GM18508 (cell line): Measurements from ENCODE around the gene GIT1.

ENCODE experiments used
- ATAC-seq: cut with Tn5 transposase; IDR thresholded peaks from one replicate; pipeline ENCODE4 v1.9.1; 2021; ENCODE audit warnings: moderate number of reproducible peaks; ENCODE audit not compliant: insufficient read depth, unreplicated experiment

GIT1 gene

DNA sequence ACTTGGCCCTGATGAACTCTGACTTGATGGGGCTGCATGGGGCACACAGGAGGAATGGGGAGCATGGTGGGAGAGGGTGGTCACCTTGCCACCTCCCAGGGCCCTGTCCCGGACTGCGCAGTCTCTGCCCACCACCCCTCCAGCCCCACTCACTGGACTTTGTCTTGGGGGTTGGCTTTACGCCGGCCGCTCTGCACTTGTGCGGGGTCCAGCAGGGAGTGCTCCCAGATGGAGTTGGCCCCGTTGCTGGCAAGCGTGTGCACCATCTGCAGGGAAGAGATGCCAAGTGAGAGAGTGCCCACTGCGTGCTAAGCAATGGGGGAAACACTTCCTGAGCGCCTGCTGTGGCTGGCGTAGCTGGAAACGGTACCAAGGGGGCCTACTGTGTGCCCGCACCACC is 6.7 kb downstream of the GIT1 start:
- no peak for ATAC-seq

DNA sequence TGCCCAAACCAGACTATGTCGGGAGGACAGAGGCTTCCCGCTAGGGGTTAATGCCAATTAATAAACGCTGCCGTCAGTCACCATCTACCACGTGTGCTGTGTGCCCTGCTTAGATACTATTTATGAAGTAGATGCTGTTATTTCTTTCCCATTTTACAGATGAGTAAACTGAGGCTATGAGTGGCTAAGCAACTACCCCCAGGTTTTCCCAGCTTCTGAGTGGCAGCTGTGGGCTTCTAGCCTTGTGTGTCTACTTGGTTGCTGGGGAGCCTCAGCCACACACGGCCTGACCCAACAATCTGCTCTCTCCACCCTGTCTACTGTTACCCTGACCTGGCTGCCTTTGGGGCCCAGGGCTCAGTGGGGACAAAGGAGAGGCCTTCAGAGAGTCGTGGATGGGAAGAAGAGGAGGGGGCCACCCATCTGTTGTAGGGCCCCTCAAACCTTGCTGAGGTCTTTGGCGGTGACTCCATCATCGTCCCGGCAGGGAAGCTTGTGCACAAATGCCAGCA is 7.1 kb downstream of the GIT1 start:
- no peak for ATAC-seq

DNA sequence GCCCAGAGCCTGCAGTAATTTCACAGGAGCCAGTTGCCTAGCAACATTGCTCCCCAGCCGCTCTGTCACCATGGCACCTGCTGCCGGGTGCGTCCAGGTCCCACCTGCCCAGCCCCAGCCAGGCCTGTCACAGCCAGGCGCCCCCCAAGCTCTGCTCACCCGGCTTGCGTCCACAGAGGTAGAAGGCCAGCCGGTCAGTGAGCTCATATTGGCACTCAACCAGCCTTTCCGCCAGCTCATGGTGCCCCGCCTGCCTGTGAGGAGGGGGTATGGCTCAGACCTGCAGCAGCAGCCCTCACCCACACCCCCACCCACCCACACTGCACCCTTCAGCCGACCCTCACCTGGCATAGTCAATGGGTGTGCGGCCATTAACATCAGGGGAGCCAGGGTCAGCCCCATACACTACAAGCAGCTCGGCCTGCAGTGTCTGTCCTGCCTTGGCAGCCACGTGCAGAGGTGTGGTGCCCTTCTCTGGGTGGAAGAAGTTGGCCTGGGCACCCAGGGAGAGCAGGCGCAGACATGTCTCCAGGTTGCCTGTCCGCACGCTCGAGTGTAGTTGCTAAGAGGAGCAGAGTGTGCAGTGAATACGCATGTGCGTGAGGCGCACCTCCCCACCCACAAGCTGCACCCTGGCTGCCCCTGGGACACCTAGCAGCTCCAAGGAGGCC is 7.7 kb downstream of the GIT1 start:
- no peak for ATAC-seq

DNA sequence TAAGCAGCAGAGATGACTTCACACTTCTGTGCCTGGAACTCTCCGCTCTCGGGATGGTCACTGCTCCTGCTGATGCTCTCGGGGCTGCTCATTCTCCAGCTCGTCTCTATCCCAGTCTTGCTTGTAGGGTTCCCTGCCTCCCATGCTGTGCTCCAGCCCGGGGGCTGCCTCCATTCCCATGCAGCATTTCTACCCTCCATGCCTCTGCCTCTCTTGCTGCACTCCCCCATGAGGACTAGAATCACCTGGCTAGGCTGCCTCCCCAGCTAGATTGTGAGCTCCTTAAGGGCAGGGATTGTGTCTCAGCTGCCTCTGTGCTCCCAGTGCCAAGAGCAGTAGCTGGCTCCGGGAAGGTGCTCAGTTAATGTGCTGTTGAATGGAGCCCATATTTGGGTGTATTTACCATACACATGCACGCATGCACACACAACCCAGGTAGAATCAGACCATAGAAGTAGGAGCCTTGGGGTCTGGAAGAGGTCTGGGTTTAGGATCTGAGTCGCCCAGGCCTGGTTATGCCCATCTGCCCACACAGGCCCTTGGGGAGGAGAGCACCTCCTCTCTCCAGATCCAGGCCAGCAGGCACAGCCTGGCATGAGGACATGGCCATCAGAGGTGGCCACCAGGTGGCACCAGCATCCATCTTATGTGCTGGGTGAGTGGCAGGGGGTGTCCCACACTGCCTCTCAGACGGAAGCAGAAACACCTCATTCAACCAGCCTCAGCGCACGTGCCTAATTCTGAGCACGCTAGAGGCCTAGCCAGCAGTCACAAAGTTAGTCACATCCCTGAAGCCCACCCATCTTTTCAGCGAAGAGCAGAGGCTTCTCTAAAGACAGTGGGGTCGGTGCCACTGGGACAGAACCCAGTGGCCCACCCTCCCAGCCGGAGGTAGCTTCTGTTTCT is 9.3 kb downstream of the GIT1 start:
- no peak for ATAC-seq

DNA sequence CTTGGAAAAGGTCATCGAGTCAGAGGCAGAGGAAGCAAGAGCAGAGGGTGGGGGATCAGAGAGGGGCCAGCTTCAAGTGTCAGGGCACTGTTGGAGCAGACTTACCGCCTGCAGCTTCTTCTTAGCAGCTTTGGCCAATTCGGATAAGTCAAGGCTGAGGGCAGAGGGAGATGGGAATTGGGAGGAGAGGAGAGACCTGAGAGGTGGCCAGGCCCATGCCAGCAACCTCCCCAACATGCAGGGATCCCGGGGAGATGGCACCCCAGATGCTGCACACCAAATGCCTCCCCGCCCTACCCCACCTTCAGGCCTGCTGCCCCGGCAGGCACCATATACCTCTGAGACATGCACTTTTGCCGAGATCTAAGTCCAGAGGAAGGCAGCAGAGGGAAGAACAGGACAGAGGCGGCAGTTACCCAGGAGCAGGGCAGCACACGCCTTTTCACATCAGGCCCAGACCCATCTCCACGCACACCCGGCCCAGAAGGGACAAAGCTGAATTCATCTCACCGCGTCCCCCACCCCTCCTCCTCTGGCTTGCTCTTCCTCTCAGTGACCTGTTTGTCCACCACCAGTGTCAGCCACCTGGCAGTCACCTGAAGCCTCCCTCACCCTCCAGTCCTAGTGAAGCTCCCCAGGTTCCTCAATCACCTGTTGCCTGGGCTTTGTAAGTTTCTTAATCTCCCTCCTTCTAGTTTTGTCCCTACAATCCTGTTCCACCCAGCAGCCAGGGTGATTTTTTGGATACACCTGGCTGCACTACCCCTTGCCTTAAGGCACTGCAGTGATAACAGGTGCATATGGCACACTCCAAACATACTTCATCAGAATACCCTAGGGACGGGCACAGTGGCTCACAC is 10.6 kb downstream of the GIT1 start:
- no peak for ATAC-seq

DNA sequence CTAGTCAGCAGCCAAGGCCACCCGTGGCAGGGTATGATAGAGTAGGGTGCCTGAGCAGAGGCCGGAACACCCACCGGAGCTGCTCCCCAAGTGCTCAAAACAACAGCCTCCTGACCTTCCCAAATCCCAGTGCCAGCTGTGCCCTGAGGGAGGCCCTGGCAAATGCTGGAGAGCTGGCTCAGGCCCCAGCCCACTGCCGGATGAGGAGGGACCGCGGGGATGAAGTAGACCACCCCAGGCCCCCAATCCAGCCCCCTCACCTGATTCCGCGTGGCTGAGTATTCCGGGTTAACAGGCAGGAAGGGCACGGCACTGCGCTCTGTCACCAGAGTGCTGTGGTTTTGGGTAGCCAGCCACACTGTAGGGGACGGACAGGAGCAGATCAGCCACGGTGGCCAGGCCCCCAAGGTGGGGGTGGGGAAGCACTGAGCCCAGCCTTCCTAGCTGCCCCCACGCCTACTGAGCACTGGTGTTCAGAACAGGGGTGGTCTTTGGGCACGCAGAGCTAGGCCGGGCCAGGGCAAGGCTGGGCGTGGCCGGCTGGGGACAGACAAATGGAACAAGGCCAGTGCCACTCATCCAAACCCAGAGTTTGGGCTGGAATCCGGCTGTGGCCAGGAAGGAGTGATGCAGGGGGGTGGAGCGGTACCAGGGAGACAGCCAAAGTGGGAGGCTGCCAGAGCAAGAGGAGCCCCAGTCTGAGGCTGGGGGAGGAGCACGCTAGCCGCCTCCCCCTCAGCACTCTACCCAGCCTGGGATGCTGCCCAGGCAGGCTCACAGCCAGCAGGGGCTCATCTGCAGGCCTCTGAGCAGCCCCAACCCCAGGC is 11.8 kb downstream of the GIT1 start:
- no peak for ATAC-seq

DNA sequence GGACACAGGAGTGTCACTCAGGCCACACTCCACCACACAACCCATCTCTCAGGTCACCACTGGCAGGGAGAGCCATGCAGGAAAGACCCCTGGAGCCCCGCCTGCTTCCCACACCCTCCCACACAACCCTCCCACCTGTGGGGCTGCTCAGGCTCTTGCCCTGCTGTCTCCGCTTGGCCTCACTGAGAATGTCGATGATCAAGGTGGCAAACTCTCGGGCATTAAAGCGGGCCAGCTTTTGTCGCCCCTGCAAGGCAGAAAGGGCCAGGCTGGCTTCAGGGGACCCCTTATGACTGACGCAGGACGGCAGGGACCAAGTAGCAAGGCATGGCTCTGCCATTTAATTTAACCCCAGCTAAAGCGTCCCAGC is 12.5 kb downstream of the GIT1 start:
- ATAC-seq, result no peak

DNA sequence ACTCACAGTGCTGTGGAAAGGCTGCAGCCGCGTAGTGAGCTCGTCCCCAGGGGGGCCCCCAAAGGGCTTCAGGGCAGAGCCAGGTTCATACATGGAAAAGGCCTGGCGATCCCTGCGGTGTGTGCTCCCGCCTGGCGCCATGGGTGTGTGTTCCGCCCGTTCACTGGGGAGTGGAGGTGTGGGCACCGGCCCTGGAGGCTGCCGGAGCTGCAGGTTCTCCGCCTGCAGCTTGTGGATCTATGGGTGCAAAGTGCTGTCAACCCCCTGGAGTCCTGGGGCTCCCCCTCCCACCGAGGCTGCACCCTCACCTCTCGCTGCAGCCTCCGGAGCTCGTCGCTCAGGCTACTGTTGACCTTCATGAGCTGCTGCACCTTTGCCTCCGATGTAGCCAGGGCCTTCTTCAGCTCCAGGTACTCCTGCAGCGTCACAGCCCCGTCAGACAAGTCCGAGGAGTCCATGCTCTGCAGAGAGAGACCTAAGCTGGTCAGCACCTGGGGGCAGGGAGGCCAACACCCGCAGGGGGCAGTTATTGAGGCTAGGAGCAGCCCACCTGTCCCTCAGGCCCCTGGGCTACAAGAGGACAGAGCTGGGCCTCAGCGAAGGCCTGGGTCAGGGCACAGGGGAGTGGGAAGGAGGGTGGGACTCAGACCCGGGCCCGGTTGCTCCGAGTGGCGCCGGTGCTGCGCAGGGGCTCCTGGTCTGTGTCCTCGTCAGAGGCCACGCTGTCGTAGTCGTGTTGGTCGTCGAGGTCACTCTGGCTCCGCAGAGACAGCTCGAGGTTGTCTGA is 13.0 kb downstream of the GIT1 start:
- no peak for ATAC-seq

DNA sequence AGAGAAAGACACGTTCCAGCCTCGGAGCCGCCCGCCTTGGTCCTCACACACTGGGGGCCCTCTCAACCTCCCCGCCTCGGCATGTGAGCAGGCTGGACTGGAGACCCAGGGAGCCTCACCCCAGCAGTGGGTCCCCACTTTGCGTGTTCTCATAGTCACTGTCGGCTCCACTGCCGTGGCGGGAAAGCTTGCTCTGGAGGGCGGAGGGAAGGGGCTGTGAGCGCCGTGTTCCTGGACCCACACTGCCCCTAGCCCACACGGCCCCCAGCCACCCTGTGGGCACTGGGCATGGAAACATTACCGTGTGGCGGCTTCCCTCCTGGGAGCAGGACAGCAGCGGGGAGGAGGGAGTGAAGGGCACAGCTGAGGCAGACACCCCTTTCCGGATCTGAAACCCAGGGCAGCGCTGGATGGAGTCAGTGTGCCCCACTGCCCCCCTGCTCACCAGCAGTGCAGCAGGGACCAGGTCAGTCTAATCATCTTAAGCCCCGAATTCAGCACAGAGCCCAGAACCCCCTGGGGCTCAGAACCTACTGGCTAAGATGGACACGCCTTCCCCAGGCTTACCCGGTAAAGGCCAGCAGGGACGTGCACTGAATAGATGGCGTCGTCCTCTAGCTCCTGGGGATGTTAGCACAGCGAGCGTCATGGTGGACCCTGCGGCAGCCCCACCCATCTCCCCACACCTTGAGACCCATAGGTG is 13.8 kb downstream of the GIT1 start:
- ATAC-seq, result no peak

DNA sequence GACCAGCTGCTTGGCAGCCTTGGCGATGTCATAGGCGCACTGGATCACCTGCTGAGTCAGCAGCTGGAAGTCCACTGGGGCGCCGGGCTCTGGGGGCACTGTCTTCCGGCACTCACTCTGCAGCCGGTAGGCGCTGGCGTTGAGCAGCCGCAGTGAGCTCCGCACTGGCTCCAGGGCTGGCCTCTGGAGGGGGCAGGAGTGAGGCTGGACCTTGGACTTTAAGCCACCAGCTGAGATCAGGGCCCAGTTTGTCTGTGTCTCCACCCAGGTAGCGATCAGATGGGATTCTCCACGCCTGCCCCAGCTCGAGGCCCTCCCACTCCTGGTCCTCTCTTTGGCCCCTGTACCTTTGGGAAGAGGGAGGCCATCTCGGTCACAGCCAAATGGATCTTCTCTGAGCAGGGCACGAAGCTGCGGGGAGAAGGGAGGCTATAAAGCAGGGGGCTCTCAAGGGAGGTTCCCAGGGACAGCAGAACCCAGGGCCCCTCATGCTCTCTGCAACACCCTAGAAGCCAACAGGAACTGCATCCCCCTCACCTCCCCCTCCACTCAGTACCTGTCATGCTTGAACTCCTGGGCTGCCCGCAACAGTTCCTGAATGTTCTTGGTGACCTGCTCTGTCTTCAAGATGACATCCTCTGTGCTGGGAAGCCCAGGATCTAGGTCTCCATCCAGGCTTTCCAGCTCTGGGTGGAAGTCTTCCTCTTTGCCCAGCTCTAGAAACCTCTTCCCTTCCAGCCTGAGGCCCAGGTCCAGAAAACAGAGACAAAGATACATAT is 14.5 kb downstream of the GIT1 start:
- no peak for ATAC-seq

DNA sequence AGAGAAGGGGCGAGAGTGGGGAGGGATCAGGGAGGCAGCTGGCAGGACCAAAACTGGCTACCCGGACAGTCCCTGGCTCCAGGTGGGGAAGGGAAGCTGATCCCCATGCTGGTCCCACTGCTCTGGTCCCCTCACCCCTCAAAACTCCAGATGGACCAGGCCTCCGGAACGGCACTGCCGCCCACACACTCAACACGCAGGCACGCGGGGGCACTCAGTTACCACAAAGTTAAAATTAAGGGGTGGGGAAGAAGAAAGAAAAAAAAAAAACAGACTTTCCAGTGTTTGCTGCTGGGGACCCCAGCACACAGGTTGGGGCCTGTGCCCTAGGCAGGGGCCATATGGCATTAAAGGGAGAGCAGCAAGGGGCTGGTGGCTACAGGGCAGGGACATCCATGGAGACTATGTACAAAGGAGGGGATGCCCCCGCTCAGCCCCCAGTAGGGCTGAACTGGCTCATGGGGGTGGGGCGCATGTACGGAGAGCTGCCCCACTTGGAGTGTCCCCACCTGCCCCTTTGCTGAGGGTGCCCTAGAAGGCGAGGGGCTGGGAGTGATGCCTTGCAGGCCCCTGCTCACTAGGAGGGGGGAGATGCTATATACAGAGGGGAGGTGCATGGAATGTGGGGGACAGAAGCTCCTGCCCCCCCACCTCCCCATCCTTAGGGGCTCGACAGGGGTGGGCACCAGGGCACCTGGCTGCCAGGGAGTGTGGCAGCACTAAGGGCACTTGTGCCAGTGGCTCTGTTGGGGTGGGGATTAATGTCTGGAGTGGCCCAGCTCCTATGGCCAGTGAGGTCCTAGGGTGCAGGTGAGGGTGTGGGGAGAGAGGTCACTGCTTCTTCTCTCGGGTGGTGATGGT is 15.3 kb downstream of the GIT1 start:
- ATAC-seq, result no peak

DNA sequence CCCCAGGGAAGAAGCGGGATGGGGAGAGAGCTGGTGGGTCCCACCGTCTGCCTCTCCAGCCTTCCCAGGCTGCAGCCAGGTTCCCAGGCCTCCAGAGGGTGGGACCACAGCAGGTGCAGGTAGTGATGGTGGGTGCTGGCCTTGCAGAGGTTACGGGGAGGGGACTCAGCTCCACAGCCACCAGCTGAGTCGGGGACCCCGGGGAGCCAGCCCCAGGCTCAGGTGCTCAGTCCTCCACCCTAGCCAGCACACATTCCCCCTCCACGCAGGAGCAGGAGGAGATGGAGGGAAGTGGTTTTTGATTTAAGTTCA is 15.9 kb downstream of the GIT1 start:
- no peak for ATAC-seq

DNA sequence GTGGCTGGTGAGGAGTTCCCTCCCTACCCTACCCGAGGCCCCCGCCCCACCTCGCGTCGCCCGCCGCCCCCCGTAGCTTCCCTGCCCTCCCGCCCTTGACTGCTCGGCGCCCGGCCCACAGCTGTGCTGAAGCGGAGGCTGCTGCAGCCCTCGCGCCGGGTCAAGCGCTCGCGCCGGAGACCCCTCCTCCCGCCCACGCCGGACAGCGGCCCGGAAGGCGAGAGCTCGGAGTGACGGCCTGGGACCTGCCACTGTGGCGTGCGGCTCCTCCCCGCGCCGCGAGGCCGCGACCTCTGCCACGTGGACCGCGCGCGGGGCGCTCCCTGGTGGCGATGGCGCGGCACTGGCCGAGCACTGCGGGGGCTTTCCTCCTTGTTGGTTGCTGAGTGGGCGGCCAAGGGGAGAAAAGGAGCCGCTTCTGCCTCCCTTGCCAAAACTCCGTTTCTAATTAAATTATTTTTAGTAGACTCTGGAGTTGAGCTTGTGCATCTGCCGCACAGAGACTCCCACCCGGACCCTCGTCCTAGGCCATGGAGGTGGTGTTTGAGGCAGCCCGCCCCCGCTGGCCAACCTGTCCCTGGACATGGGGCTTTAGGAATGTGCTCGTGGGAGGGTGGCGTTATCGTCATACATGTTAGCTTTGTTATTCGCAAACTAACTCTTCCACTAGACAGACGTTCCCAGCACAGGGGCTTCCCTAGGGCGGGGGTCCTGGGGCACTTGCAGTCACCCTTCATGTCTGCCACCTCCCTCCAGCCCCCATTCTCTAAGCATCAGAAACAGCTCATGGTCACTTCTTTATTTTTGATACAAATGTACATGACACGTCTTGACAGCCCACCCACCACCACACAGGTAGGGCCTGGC is 16.5 kb downstream of the GIT1 start:
- ATAC-seq, result no peak

DNA sequence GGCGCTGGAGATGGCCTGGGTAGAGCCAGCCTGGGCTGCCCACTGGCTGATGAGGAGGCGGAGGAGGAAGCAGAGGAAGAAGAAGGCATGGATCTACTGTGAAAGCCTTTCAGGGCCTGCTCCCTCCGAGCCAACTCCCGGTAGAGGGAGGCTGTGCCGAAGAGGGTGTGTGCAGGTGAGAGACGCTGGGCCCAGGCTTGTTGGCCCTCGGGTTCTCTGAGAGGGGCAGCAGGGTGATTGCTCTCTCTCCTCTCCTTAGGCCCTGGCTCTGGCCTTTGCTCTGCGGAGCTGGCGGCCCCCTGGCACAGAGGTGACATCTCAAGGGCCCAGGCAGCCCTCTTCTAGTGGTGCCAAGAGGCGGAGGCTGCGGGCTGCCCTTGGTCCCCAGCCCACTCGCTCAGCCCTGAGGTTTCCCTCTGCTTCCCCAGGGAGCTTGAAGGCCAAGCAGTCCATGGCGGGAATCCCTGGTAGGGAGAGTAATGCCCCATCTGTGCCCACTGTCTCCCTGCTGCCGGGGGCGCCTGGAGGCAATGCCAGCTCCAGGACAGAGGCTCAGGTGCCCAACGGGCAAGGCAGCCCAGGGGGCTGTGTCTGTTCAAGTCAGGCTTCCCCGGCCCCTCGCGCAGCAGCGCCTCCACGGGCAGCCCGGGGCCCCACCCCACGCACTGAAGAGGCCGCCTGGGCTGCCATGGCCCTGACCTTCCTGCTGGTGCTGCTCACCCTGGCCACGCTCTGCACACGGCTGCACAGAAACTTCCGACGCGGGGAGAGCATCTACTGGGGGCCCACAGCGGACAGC is 17.4 kb downstream of the GIT1 start:
- no peak for ATAC-seq

DNA sequence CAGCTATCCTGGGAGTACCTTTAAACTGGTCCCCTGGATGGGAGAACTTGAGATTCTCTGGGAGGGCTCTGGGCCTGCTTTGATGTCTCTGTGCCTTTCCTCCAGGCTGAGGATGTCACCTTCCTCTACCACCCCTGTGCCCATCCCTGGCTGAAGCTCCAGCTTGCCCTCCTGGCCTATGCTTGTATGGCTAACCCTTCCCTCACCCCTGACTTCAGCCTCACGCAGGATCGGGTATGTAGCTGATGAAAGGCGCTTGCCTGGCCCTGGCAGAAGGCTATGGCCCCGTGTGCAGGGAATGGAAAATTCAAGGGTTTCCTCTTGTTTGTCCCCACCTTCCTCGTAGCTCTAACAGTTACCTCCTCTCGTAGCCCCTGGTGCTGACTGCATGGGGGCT is 18.0 kb downstream of the GIT1 start:
- no peak for ATAC-seq
